Anterior cingulate cortex (tissue), 58 donors: ENCODE results near the gene CCDC92.
A peak's percentile ranks its signal among the peaks of the same experiment; 100 is the strongest.

ENCODE experiments used
- DNase-seq, 58 donors: peaks; one replicate each; lab custom pipeline; 2025; lab: John Stamatoyannopoulos, UW

The CCDC92 gene

DNA sequence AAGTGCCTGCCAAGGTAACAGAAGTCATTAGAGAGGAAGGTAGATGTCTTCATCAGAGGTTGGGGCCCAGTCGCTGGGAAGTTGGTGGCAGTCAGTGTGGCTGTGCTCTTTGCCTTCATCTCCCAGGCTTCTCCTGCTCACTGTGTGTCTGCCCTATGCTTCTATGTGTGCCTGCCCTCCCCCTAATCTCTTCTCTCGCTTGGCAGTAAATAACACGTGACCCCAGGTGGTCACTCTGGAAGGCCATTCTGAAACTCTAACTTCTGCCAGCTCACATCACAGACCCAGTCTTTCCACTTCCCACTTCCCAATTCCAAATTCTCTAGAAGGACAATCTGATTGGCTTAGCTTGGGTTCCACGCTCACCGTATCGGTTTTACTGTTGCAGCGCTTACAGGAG is 9.6 kb upstream of the CCDC92 start:
- DNase-seq: no peak

- DNase-seq: no peak
Observed at GRCh38 chr12:123979566-123979965, 6.9 kb upstream of the CCDC92 start.

DNA sequence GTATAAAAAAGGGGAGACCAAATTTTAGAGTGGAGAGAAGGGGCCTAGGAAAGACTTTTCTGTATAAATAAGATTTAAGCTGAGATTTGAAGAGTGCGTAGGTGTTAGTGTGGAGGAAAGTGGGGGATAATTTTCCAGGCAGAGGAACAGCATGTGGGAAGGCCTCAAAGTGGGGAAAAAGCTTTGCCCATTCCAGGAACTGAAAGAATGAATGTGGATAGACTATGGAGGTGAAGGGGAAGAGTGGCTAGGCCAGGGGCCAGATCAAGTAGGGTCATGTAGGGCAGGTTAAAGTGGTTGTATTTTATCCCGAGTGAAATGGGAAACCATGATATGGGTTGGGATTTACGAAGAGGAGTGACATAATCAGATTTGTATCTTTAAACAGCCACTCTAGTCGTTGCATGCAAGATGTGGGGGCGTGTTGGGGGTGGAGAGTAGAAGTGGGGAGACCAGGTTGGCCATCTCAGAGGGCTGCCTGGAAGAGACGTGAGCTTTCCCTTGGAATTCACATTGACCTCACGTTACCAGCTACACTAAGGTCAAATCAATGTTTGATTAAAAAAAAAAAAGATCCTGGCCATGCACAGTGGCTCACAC is 3.7 kb upstream of the CCDC92 start:
- no peak for DNase-seq

GRCh38 chr12:123973552-123974341 is 1.1 kb upstream of the CCDC92 start:
- peak in 23 of 58 donors; percentile 16 to 75 (median 36) for DNase-seq

- peak in 20 of 58 donors; percentile 14 to 56 (median 33) for DNase-seq
Observed at GRCh38 chr12:123971770-123972456, 718 bp downstream of the CCDC92 start.

DNA sequence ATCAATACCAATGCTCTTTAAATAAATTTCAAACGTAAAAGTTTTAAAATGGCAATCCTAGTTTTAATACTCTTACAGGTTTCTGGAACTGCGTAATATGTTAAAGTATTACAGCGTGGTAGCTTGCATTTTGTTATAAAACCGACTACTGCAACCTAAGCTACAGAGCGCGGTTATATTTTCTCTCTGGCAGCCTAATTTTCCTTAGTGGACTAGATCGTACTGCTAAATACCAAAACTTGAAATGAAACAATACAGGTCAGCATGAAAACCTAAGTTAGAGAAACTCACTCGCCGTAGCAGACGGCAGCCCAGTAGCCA is 1.2 kb downstream of the CCDC92 start:
- no peak for DNase-seq

DNA sequence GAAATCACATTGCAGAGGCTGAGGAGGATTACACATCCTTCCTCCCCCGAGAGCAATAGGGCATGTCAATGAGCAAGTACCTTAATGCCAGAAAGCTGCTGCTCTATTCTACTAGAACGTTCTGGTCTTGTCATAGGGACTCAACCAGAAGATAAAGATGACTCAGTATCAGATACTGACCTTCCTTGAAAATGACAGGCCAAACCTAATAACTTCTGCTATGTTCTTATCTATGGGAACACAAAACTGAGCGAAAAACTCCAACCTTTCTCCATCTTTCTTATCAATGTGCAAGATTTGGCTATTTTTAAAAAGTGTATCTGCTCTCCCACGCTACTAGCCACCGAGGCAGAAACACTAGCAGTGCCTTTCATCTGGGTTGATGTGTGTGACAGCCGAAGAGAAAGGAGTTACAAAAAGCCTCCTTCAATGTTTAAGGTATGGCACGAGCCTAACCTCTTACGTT is 5.5 kb downstream of the CCDC92 start:
- no peak for DNase-seq

DNA sequence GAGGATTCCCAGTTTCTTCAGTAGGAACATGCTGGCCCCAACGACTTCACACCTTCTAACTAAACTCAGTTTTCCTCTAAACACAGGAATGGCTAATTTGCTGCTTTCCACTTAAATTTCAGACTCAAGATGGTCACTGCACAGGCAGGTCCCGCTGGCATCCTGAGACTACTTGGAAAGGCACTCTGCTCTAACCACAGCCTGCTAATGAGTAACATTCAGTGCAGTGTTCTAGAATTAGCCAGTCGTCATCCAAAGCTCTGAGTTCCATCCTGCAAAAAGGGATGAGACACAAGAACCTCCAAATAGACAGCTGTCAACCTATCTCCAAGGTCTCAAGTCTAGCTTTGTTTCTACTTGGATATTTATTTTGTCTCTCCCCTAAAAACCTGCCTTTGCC is 6.0 kb downstream of the CCDC92 start:
- DNase-seq: no peak

GRCh38 chr12:123965382-123965781 is 7.2 kb downstream of the CCDC92 start:
- DNase-seq: no peak

- DNase-seq: no peak
Observed at GRCh38 chr12:123963821-123964220, 8.8 kb downstream of the CCDC92 start.

GRCh38 chr12:123962513-123962912 is 10.1 kb downstream of the CCDC92 start:
- DNase-seq: no peak

DNA sequence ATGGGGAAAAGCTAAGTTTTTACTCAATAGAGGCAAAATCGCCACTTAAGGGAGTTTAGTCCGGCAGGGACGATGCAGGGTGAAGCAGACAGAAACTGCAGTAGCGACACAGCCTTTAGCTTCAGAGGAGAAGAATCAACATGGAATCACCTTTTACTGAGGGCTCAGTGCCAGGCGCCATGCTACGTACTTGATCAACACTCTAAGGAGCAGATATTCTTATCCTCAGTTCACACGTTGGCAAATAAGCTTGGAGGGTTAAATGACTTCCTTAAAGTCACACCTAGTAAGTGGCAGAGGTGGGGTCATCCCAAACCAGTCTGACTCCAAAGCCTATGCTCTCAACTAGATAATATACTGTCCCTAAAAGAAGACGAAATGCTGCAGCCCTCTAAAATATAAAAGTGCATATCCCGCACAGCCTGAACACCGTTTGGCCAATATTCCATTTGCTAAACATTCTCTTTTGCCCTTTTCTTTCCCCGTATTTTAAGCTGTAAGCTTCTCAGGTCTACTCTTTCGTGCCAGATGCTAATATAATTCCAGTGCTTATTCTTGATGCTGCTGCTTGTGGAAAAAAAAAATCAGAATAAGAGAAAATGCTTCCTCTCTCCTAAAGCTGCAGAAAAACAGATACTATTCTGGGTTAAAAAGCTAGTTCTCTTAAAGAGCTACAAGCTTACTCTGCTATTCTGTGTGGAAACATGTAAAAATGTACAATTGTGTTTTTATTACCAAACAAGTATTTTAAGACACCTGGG is 10.9 kb downstream of the CCDC92 start:
- DNase-seq: no peak

DNA sequence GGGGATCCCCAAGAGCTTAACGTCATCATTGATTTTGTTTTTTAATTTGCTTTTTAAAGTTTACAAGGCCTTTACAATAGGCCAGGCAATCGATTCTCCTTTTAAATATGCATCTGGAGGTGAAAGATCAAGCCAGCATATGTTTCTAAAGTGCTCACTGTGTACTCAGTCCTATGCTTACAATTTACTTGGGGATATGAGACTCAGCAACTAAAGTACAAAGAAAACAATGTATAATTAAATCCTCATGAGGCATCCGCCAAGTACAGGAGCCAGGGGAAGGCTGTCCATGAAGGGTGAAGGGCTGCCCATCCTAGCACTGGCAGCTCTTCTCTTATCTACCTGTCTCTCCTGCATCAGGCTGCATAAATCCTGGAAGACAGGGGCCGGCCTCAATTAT is 11.8 kb downstream of the CCDC92 start:
- no peak for DNase-seq

DNA sequence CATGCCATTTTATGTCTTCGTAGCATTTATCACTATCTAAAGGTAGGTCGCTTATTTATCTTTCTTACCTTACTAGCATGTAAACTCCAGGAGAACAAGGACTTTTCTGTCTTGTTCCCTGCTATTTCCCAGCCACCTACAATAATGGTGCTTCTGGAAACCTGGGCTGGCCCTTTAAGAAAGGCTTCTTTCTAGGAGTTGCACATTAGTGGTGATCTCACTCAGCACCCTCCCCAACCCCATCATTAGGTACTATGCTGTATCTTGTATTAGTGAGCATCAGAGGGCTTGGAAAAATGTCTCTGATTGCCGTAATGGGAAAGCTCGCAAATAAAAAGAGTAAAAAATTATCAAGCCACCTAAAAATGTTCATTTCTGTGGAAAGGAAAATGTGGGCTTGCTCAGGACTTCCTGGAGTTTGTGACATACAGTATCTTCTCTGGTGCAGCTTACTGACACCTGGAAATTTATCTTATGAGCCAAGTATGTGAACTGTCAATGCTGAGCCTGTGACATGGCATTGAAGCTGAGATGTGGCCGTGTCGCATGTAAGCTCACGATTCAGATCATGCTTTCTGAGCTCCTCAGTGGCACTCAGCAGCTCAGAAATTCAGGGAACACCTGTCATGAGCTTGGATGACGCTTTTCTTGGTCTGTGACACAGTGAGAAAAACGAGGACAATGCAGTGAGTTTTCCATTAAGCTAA is 12.4 kb downstream of the CCDC92 start:
- no peak for DNase-seq

- no peak for DNase-seq
Observed at GRCh38 chr12:123958876-123959275, 13.8 kb downstream of the CCDC92 start.

GRCh38 chr12:123958462-123958861 is 14.2 kb downstream of the CCDC92 start:
- DNase-seq: no peak

GRCh38 chr12:123957196-123957595 is 15.4 kb downstream of the CCDC92 start:
- no peak for DNase-seq

- no peak for DNase-seq
Observed at GRCh38 chr12:123956249-123956648, 16.4 kb downstream of the CCDC92 start.

GRCh38 chr12:123954647-123955350 is 17.8 kb downstream of the CCDC92 start:
- DNase-seq: no peak

DNA sequence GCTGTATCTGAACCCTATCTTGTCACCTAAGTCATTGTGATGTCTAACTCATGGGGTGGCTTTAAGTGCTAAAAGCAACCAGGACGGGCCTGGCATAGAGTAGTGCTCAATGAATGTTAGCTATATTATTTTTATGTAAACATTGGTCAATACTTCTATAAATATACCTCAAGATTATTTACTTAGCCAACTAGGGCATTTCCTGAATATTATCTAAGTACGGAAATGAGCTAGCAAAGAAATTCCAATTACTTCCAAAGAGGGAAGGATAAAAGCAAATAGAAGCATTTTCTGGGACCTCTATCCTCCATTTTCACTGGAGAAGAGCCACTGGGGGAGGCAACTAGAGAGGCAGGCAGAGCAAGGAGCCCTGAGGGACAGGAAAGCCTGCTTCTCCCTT is 20.6 kb downstream of the CCDC92 start:
- no peak for DNase-seq
